T-helper 2 cell treated with Interferon-gamma antibody and Interleukin-4, amounts not matched to agents 5 μg/mL and 100 μg/mL, for 36 hours (primary cell): ENCODE measurements around the gene ADGRF3.
"Not testable (repeated sequence)": the region's sequence is repeated elsewhere in the genome, so short reads cannot be mapped to it uniquely, and the experiment has no call there.

Experiments
- DNase-seq: peaks from one replicate; pipeline ENCODE4 v3.0.0; 2021; ENCODE audit warnings: low spot score
- H3K27ac Mint-ChIP-seq: one replicate; pipeline ENCODE4 v1.8.0; 2021; ENCODE audit warnings: mild to moderate bottlenecking, mixed read lengths
- H3K27me3 Mint-ChIP-seq: one replicate; pipeline ENCODE4 v1.8.0; 2021; ENCODE audit warnings: low read depth, mixed read lengths
- H3K36me3 Mint-ChIP-seq: one replicate; pipeline ENCODE4 v1.8.0; 2021; ENCODE audit warnings: low read depth, mixed read lengths
- H3K4me1 Mint-ChIP-seq: one replicate; pipeline ENCODE4 v1.8.0; 2021; ENCODE audit warnings: low read depth, mixed read lengths
- H3K4me3 Mint-ChIP-seq: one replicate; pipeline ENCODE4 v1.8.0; 2022; ENCODE audit warnings: mild to moderate bottlenecking, moderate library complexity, mixed read lengths
- H3K9me3 Mint-ChIP-seq: one replicate; pipeline ENCODE4 v1.8.0; 2021; ENCODE audit warnings: mixed read lengths

ADGRF3 gene

GRCh38 chr2:26317377-26318105 is 29.0 kb downstream of the ADGRF3 start:
- no peaks in the 10 kb centered on the region for H3K36me3 Mint-ChIP-seq
- no peak for DNase-seq
- H3K4me1 Mint-ChIP-seq, result no peaks in the 10 kb centered on the region
- H3K27me3 Mint-ChIP-seq, result no peaks in the 10 kb centered on the region
- no peak overlapping the region for H3K27ac Mint-ChIP-seq
- H3K4me3 Mint-ChIP-seq, result no peak overlapping the region
- H3K9me3 Mint-ChIP-seq, result no peaks in the 10 kb centered on the region

DNA sequence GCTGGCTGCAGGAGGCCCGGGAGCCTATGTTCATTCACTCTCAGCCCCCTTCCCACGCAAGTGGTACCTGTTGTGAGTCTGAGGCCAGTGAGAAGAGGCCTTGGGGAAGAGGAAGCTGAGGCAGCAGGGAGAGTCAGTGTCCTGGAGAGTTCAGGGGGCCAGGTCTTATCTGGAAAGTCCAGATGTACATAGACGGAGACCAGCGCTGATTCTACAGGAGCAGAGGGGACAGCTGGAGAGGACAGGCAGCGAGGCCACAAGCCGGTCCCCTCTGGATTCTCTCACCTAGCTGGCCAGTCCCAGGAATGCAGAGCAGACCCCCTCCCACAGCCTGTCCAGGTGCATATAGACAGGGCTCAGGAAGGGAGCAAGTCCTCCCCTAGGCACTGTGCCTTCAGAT is 29.7 kb downstream of the ADGRF3 start:
- DNase-seq, result no peak
- no peaks in the 10 kb centered on the region for H3K36me3 Mint-ChIP-seq
- no peak overlapping the region for H3K4me3 Mint-ChIP-seq
- no peaks in the 10 kb centered on the region for H3K4me1 Mint-ChIP-seq
- H3K27me3 Mint-ChIP-seq, result no peaks in the 10 kb centered on the region
- no peaks in the 10 kb centered on the region for H3K9me3 Mint-ChIP-seq
- no peak overlapping the region for H3K27ac Mint-ChIP-seq

- Mint-ChIP-seq H3K4me3 (no peak overlapping the region), H3K27me3 (no peaks in the 10 kb centered on the region), H3K36me3 (no peaks in the 10 kb centered on the region), H3K27ac (no peak overlapping the region), H3K9me3 (no peaks in the 10 kb centered on the region), H3K4me1 (no peaks in the 10 kb centered on the region)
- no peak for DNase-seq
Measured at GRCh38 chr2:26316041-26316440, 30.5 kb downstream of the ADGRF3 start.

GRCh38 chr2:26314243-26314642 is 32.3 kb downstream of the ADGRF3 start:
- Mint-ChIP-seq H3K27ac (no peak overlapping the region), H3K9me3 (no peaks in the 10 kb centered on the region), H3K4me3 (no peak overlapping the region), H3K36me3 (no peaks in the 10 kb centered on the region), H3K4me1 (no peaks in the 10 kb centered on the region), H3K27me3 (no peaks in the 10 kb centered on the region)
- no peak for DNase-seq

DNA sequence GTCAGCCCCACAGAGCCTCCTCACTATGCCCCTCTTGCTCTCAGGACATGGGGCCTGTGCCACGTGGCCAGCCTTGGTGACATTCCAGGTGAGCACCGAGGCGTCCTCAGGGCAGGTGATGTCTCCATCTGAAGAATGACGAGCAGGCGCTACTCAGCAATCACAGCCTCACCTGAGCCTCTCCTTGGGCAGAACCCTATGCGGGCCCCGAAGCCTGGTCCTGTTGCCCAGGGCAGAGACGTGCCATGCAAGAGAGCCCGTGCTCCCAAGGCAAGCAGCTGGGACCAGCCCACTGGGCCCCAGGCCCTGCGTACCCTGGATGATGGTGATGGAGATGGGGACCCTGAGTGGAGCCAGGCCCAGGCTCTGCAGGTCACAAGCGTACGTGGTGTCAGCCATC is 33.1 kb downstream of the ADGRF3 start:
- Mint-ChIP-seq H3K4me3 (no peak overlapping the region), H3K27ac (no peak overlapping the region), H3K36me3 (no peaks in the 10 kb centered on the region), H3K27me3 (no peaks in the 10 kb centered on the region), H3K9me3 (no peaks in the 10 kb centered on the region), H3K4me1 (no peaks in the 10 kb centered on the region)
- no peak for DNase-seq

GRCh38 chr2:26312471-26312870 is 34.1 kb downstream of the ADGRF3 start:
- Mint-ChIP-seq H3K27ac (no peak overlapping the region), H3K9me3 (no peaks in the 10 kb centered on the region), H3K4me1 (no peaks in the 10 kb centered on the region), H3K27me3 (no peaks in the 10 kb centered on the region), H3K36me3 (no peaks in the 10 kb centered on the region), H3K4me3 (no peak overlapping the region)
- DNase-seq, result no peak

GRCh38 chr2:26309921-26310320 is 36.7 kb downstream of the ADGRF3 start:
- H3K27me3 Mint-ChIP-seq, result no peaks in the 10 kb centered on the region
- no peak for DNase-seq
- H3K4me1 Mint-ChIP-seq, result no peaks in the 10 kb centered on the region
- no peak overlapping the region for H3K27ac Mint-ChIP-seq
- H3K9me3 Mint-ChIP-seq, result no peaks in the 10 kb centered on the region
- H3K4me3 Mint-ChIP-seq, result no peak overlapping the region
- no peaks in the 10 kb centered on the region for H3K36me3 Mint-ChIP-seq

- Mint-ChIP-seq H3K27me3 (peaks cover 6% of the 10 kb centered on the region), H3K4me1 (no peaks in the 10 kb centered on the region), H3K27ac (no peak overlapping the region), H3K9me3 (no peaks in the 10 kb centered on the region), H3K4me3 (no peak overlapping the region), H3K36me3 (no peaks in the 10 kb centered on the region)
- no peak for DNase-seq
Measured at GRCh38 chr2:26305540-26305939, 41.0 kb downstream of the ADGRF3 start.

DNA sequence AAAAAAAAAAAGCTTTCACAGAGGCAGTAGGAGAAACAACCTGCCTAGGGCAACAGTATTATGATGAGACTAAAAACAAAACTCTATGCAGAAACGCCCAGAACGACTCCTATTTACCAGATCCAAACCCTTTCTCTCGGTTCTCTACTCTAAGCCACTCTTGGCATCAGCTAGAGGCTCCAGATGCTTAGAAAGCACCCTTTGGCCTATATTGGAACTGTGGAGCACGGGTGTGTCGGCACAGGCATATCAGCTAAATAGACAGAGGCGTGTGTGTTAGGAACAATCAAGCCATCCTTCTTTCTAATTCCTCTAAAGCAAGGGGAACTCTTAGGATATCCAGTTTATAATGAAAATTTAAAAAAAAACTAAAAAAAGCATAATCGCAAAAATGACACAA is 41.5 kb downstream of the ADGRF3 start:
- not testable (repeated sequence) for H3K4me3 Mint-ChIP-seq, H3K9me3 Mint-ChIP-seq, H3K27ac Mint-ChIP-seq, H3K4me1 Mint-ChIP-seq, H3K36me3 Mint-ChIP-seq, H3K27me3 Mint-ChIP-seq, DNase-seq

DNA sequence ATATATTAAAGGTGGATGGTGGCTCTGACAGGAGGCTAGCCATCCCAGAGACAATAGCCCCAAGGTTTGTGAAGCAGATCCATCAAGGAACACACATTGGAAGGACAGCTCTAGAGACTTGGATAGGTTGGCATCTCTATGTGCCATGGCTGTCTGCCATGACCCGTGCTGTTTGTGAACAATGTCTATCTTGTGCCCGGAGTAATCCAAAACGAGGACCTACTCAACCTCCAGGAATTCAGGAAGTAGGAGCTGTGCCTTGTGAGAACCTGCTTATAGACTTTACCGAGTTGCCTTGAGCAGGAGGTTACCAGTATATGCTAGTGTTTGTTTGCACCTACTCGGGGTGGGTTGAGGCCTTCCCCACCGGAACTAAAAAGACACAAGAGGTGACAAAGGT is 43.7 kb downstream of the ADGRF3 start:
- no peaks in the 10 kb centered on the region for H3K9me3 Mint-ChIP-seq
- no peaks in the 10 kb centered on the region for H3K36me3 Mint-ChIP-seq
- H3K27me3 Mint-ChIP-seq, result peaks cover 6% of the 10 kb centered on the region
- H3K4me1 Mint-ChIP-seq, result no peaks in the 10 kb centered on the region
- H3K27ac Mint-ChIP-seq, result no peak overlapping the region
- H3K4me3 Mint-ChIP-seq, result no peak overlapping the region
- no peak for DNase-seq

DNA sequence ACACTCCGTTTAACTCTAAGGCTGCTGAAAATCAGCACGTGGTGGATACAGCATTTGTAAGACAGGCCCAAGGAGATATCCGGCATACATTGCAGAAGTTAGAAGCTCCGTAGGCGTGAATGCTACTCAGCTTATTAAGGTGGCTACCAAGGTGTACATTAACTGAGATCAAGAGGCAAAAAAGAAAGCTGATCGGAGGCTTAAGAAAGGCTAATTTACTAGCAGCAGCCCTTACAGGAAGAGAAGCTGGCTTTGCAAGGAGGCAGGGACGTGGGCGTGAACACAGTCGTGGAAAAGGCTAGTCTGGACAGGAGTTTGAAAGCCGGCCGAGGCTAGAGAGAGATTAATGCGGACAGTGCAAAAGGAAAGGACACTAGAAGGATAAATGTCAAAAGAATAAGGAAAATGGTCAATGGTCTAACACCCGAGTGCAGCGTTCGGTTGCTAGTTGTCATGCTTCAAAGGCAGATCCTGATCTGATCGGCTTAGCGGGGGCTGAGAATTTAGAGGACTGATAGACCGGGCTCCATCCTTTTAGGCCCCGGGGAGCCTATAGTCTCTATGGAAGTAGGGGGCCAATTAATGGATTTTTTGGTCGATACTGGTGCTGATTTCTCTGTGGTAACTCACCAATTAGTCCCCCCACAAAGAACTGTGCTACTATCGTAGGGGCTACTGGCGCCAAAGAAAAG is 46.2 kb downstream of the ADGRF3 start:
- Mint-ChIP-seq H3K27ac (no peak overlapping the region), H3K27me3 (peaks cover 14% of the 10 kb centered on the region), H3K9me3 (no peaks in the 10 kb centered on the region), H3K4me3 (no peak overlapping the region), H3K4me1 (no peaks in the 10 kb centered on the region), H3K36me3 (no peaks in the 10 kb centered on the region)
- DNase-seq, result no peak

GRCh38 chr2:26299471-26300101 is 47.0 kb downstream of the ADGRF3 start:
- no peaks in the 10 kb centered on the region for H3K4me1 Mint-ChIP-seq
- no peak for DNase-seq
- H3K4me3 Mint-ChIP-seq, result no peak overlapping the region
- peaks cover 14% of the 10 kb centered on the region for H3K27me3 Mint-ChIP-seq
- H3K27ac Mint-ChIP-seq, result no peak overlapping the region
- H3K9me3 Mint-ChIP-seq, result no peaks in the 10 kb centered on the region
- H3K36me3 Mint-ChIP-seq, result no peaks in the 10 kb centered on the region

GRCh38 chr2:26298638-26299393 is 47.8 kb downstream of the ADGRF3 start:
- Mint-ChIP-seq H3K27ac (no peak overlapping the region), H3K36me3 (no peaks in the 10 kb centered on the region), H3K27me3 (peaks cover 14% of the 10 kb centered on the region), H3K4me1 (no peaks in the 10 kb centered on the region), H3K9me3 (no peaks in the 10 kb centered on the region), H3K4me3 (no peak overlapping the region)
- peak; percentile 9 for DNase-seq

DNA sequence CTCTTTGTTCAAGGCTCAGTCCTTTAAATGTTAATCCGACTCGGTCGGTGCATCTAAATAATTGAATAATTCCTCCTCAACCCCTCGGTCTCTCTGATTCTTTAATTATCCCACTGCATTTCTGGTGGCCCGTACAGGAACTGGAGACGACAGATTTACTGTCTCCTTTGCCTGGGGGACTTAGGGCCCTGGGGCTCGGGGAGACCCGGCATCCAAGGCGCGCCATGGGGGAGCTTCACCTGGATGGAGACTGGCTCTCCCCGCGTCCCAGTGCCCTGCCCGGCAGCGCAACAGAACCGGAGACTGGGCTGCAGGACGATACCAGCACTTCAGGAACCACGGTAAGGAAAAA is 48.3 kb downstream of the ADGRF3 start:
- no peak overlapping the region for H3K4me3 Mint-ChIP-seq
- peaks cover 14% of the 10 kb centered on the region for H3K27me3 Mint-ChIP-seq
- H3K4me1 Mint-ChIP-seq, result no peaks in the 10 kb centered on the region
- no peaks in the 10 kb centered on the region for H3K36me3 Mint-ChIP-seq
- no peaks in the 10 kb centered on the region for H3K9me3 Mint-ChIP-seq
- H3K27ac Mint-ChIP-seq, result no peak overlapping the region
- no peak for DNase-seq
